ENCODE results near the gene SPPL2B.
A peak's percentile ranks its signal among the peaks of the same experiment; 100 is the strongest.

SPPL2B gene

GRCh38 chr19:2289714-2290435 lies 38.6 kb upstream of the SPPL2B start:
- peaks cover 0 to 44% of the 10 kb centered on the region in 2 donors for H3K27me3 ChIP-seq
- no peak for DNase-seq
- H3K9me3 ChIP-seq = no peaks in the 10 kb centered on the region
- peaks cover 0 to 42% (median 36%) of the 10 kb centered on the region in 4 donors for H3K4me1 ChIP-seq
- peak overlapping the region; percentile 36 to 39 for H3K4me3 ChIP-seq
- intact Hi-C loops (cut with DNase I; ENCODE audit: low total_unique reads) = no loop called here
- TF ChIP-seq CTCF (IDR thresholded peaks at IDR 0.05) = no peak
- no peak overlapping the region for H3K27ac ChIP-seq
- no peaks in the 10 kb centered on the region for H3K36me3 ChIP-seq

- no peak for TF ChIP-seq CTCF (IDR thresholded peaks at IDR 0.05)
- H3K27ac ChIP-seq = no peak overlapping the region
- intact Hi-C loops (cut with DNase I; ENCODE audit: low total_unique reads) = no loop called here
- peaks cover 0 to 44% of the 10 kb centered on the region in 2 donors for H3K27me3 ChIP-seq
- no peaks in the 10 kb centered on the region for H3K36me3 ChIP-seq
- H3K4me3 ChIP-seq = peak overlapping the region; percentile 36 to 39
- DNase-seq = no peak
- H3K4me1 ChIP-seq = peaks cover 0 to 49% (median 41%) of the 10 kb centered on the region in 4 donors
- H3K9me3 ChIP-seq = no peaks in the 10 kb centered on the region
These were observed 37.9 kb upstream of the SPPL2B start for GRCh38 chr19:2290441-2291184.

DNA sequence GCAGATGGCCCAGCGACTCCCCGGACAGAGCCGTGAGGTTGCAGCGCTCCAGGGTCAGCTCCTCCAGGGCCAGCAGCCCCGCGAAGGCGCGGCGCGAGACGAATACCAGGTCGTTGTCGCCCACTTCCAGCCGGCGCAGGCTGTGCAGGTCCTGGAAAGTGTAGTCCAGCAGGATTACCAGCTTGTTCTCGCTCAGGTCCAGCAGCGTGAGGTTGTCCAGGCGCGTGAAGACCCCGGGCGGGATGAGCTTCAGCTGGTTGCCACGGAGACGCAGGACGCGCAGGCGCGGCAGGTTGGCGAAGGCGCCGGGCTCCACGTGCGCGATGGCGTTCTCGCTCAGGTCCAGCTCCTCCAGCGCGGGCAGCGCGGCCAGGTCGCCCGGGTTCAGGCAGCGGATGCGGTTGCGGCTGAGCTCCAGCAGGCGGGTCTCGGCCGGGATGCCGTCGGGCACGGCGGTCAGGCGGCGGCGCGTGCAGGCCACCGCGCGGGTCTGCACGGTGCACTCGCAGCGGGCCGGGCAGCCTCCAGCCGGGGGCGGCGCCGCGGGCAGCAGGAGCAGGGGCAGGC lies 37.2 kb upstream of the SPPL2B start:
- no peak for TF ChIP-seq CTCF (IDR thresholded peaks at IDR 0.05)
- intact Hi-C loops (cut with DNase I; ENCODE audit: low total_unique reads) = no loop called here
- no peak for DNase-seq
- H3K4me1 ChIP-seq = peaks cover 0 to 49% (median 41%) of the 10 kb centered on the region in 4 donors
- H3K4me3 ChIP-seq = peak overlapping the region; percentile 36 to 39
- H3K27me3 ChIP-seq = peaks cover 0 to 44% of the 10 kb centered on the region in 2 donors
- no peaks in the 10 kb centered on the region for H3K9me3 ChIP-seq
- no peak overlapping the region for H3K27ac ChIP-seq
- no peaks in the 10 kb centered on the region for H3K36me3 ChIP-seq

GRCh38 chr19:2294687-2295335 lies 33.7 kb upstream of the SPPL2B start:
- Histone ChIP-seq H3K9me3 (no peaks in the 10 kb centered on the region), H3K4me1 (peaks cover 0 to 42% (median 34%) of the 10 kb centered on the region in 4 donors), H3K27ac (peak overlapping the region; percentile 32 to 56), H3K27me3 (peaks cover 0 to 23% of the 10 kb centered on the region in 2 donors), H3K36me3 (no peaks in the 10 kb centered on the region), H3K4me3 (peak overlapping the region; percentile 26 to 44)
- peak in 1 of 2 donors; percentile 81 for DNase-seq
- no peak for TF ChIP-seq CTCF (IDR thresholded peaks at IDR 0.05)
- intact Hi-C loops (cut with DNase I; ENCODE audit: low total_unique reads) = no loop called here

DNA sequence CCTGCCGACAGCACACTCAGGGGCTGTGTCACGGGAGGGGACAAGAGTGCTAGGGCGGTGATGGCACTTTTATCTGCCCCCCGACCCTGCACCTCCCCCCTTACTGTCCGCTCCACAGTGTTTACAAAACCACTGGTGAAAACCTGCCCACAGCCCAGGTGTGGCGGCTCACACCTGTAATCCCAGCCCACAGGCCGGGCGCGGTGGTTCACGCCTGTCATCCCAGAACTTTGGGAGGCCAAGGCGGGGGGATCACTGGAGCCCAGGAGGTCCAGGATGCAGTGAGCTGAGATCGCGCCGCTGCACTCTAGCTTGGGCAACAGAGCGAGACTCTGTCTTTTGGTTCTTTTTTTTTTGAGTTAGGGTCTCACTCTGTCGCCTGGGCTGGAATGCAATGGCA lies 32.3 kb upstream of the SPPL2B start:
- peaks cover 0 to 29% (median 21%) of the 10 kb centered on the region in 4 donors for H3K4me1 ChIP-seq
- intact Hi-C loops (cut with DNase I; ENCODE audit: low total_unique reads) = no loop called here
- H3K27me3 ChIP-seq = peaks cover 0 to 19% of the 10 kb centered on the region in 2 donors
- no peak for DNase-seq
- H3K36me3 ChIP-seq = no peaks in the 10 kb centered on the region
- no peak for TF ChIP-seq CTCF (IDR thresholded peaks at IDR 0.05)
- no peak overlapping the region for H3K4me3 ChIP-seq
- H3K9me3 ChIP-seq = no peaks in the 10 kb centered on the region
- no peak overlapping the region for H3K27ac ChIP-seq

Data from tibial artery (tissue), 4 donors.